ENCODE measurements around the gene VMP1.
"Not testable (repeated sequence)": the region's sequence is repeated elsewhere in the genome, so short reads cannot be mapped to it uniquely, and the experiment has no call there.

Gene VMP1

GRCh38 chr17:59830007-59830630 is 122.7 kb downstream of the VMP1 start:
- Mint-ChIP-seq H3K4me1 (ENCODE audit: low read depth) (peaks cover 73% of the 10 kb centered on the region), H3K4me3 (peak overlapping the region; percentile 82)

GRCh38 chr17:59830846-59831486 is 123.5 kb downstream of the VMP1 start:
- Mint-ChIP-seq H3K4me3 (peak overlapping the region; percentile 82), H3K4me1 (ENCODE audit: low read depth) (peaks cover 68% of the 10 kb centered on the region)

More at GRCh38 chr17:59830007-59830630, 122.7 kb downstream of the VMP1 start:
- no peaks in the 10 kb centered on the region for H3K27me3 Mint-ChIP-seq (ENCODE audit: low read depth)
- no peaks in the 10 kb centered on the region for H3K9me3 Mint-ChIP-seq
- peak overlapping the region; percentile 96 for H3K27ac Mint-ChIP-seq
- H3K36me3 Mint-ChIP-seq (ENCODE audit: low read depth): peaks cover 11% of the 10 kb centered on the region

GRCh38 chr17:59832883-59833379 is 125.5 kb downstream of the VMP1 start:
- H3K9me3 Mint-ChIP-seq: no peaks in the 10 kb centered on the region

More at GRCh38 chr17:59830846-59831486, 123.5 kb downstream of the VMP1 start:
- H3K36me3 Mint-ChIP-seq (ENCODE audit: low read depth): peaks cover 9% of the 10 kb centered on the region
- peak overlapping the region; percentile 96 for H3K27ac Mint-ChIP-seq
- no peaks in the 10 kb centered on the region for H3K27me3 Mint-ChIP-seq (ENCODE audit: low read depth)
- no peaks in the 10 kb centered on the region for H3K9me3 Mint-ChIP-seq

DNA sequence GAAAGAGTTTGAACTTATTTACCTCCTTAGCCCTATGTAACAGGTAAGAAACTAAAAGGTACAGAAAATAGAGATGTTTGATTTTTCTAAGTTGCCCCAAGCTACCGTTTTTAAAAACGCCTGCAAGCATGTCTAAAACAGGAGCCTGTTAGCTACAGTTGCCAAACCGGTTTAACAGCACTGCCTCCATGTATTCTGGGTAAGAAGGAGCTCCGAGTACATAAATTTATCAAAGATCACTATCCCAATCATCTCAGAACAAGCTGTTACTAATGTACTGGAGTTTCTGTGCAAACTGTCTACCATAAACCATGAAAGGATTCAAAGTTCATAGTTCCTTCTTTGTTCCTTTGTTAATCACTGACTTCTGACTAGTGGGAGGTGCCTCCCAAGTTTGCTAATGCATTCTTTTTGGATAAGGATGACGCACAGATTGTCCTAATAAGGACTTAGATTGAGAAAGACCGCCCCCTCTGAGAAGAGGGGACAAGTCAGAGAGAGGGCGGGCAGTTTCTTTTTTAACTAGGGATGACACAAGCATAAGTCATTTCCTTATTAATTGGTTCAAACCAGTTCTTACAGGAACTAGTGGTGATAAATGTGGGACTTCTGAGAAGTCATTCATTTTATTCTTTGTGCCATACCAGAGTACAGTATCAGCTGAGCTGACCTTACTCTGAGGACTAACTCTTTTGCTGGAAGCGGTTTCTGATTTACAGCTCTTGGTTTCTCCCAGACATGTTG is 130.0 kb downstream of the VMP1 start:
- Mint-ChIP-seq H3K4me3 (peak overlapping the region; percentile 95), H3K4me1 (ENCODE audit: low read depth) (peaks cover 36% of the 10 kb centered on the region)

More at GRCh38 chr17:59832883-59833379, 125.5 kb downstream of the VMP1 start:
- peaks cover 57% of the 10 kb centered on the region for H3K4me1 Mint-ChIP-seq (ENCODE audit: low read depth)
- peak overlapping the region; percentile 88 for H3K27ac Mint-ChIP-seq
- no peaks in the 10 kb centered on the region for H3K27me3 Mint-ChIP-seq (ENCODE audit: low read depth)
- H3K4me3 Mint-ChIP-seq: peak overlapping the region; percentile 35
- peaks cover 10% of the 10 kb centered on the region for H3K36me3 Mint-ChIP-seq (ENCODE audit: low read depth)

DNA sequence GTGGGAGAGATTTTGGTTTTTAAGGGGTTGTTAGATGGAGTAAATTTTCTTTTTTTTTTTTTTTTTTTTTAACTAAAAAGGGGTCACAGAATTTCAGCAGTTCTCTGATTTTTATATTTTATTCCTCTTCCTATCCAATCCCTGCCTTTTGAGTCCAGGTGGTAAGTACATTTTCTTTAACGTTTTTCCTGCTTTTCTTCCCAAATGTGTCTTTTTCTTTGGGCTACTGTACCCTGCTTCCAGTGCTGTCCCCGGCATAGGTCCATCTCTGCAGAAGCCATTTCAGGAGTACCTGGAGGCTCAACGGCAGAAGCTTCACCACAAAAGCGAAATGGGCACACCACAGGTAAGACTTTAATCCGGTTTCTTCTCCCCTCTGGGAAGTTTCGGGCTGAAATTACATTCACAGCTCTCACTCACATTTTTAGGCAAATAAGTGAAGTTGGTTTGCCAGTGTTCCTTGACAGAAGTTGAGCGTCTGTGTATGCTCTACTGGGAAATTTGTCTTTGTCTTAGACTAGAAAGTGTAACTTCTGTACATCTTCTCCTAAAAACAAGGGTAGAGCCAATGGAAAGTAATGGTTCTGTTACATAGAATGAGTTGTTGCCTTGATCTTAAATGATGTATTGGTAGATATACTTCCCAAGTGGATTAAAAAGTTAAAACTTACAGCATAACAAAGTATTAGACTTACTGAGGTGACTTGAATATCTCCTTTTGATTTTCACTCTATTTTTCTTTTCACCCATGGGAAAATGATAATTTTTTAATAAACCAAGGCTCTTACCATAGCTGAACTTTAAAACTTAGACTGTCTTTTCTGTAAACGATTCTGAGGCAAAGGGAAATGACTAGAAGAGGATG is 130.8 kb downstream of the VMP1 start:
- Mint-ChIP-seq H3K4me3 (peak overlapping the region; percentile 95), H3K36me3 (ENCODE audit: low read depth) (peaks cover 59% of the 10 kb centered on the region), H3K27ac (peak overlapping the region; percentile 96), H3K4me1 (ENCODE audit: low read depth) (peaks cover 36% of the 10 kb centered on the region), H3K27me3 (ENCODE audit: low read depth) (no peaks in the 10 kb centered on the region), H3K9me3 (no peaks in the 10 kb centered on the region)

More for the DNA sequence above, 130.0 kb downstream of the VMP1 start:
- Mint-ChIP-seq H3K36me3 (ENCODE audit: low read depth) (peaks cover 55% of the 10 kb centered on the region), H3K9me3 (no peaks in the 10 kb centered on the region), H3K27ac (peak overlapping the region; percentile 96), H3K27me3 (ENCODE audit: low read depth) (no peaks in the 10 kb centered on the region)

- Mint-ChIP-seq H3K4me3 (peak overlapping the region; percentile 95), H3K27ac (peak overlapping the region; percentile 96), H3K4me1 (ENCODE audit: low read depth) (peaks cover 37% of the 10 kb centered on the region), H3K9me3 (no peaks in the 10 kb centered on the region), H3K27me3 (ENCODE audit: low read depth) (no peaks in the 10 kb centered on the region), H3K36me3 (ENCODE audit: low read depth) (peaks cover 57% of the 10 kb centered on the region)
Measured at GRCh38 chr17:59839651-59840328, 132.3 kb downstream of the VMP1 start.

GRCh38 chr17:59840329-59841090 is 133.1 kb downstream of the VMP1 start:
- Mint-ChIP-seq H3K27ac (peak overlapping the region; percentile 96), H3K4me1 (ENCODE audit: low read depth) (peaks cover 44% of the 10 kb centered on the region), H3K36me3 (ENCODE audit: low read depth) (peaks cover 57% of the 10 kb centered on the region), H3K27me3 (ENCODE audit: low read depth) (no peaks in the 10 kb centered on the region), H3K4me3 (peak overlapping the region; percentile 95), H3K9me3 (no peaks in the 10 kb centered on the region)

DNA sequence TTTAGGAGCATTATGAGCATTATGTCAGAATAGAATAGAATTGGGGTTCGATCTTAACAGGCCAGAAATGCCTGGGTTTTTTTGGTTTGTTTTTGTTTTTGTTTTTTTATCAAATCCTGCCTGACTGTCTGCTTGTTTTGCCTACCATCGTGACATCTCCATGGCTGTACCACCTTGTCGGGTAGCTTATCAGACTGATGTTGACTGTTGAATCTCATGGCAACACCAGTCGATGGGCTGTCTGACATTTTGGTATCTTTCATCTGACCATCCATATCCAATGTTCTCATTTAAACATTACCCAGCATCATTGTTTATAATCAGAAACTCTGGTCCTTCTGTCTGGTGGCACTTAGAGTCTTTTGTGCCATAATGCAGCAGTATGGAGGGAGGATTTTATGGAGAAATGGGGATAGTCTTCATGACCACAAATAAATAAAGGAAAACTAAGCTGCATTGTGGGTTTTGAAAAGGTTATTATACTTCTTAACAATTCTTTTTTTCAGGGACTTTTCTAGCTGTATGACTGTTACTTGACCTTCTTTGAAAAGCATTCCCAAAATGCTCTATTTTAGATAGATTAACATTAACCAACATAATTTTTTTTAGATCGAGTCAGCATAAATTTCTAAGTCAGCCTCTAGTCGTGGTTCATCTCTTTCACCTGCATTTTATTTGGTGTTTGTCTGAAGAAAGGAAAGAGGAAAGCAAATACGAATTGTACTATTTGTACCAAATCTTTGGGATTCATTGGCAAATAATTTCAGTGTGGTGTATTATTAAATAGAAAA is 133.8 kb downstream of the VMP1 start:
- peaks cover 57% of the 10 kb centered on the region for H3K36me3 Mint-ChIP-seq (ENCODE audit: low read depth)
- H3K4me3 Mint-ChIP-seq: peak overlapping the region; percentile 95
- H3K27me3 Mint-ChIP-seq (ENCODE audit: low read depth); H3K9me3 Mint-ChIP-seq: not testable (repeated sequence)
- H3K4me1 Mint-ChIP-seq (ENCODE audit: low read depth): peaks cover 49% of the 10 kb centered on the region
- peak overlapping the region; percentile 96 for H3K27ac Mint-ChIP-seq

DNA sequence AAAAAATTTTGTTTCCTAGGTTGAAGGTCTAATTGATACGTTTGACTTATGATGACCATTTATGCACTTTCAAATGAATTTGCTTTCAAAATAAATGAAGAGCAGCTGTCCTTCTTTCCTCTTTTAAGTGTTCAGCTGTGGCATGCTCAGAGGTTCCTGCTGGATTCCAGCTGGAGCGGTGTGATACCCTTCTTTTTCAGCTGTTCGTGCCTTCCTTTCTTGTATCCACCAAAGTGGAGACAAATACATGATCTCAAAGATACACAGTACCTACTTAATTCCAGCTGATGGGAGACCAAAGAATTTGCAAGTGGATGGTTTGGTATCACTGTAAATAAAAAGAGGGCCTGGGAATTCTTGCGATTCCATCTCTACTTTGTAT is 134.4 kb downstream of the VMP1 start:
- H3K4me3 Mint-ChIP-seq: peak overlapping the region; percentile 95
- not testable (repeated sequence) for H3K27me3 Mint-ChIP-seq (ENCODE audit: low read depth); H3K9me3 Mint-ChIP-seq
- peaks cover 55% of the 10 kb centered on the region for H3K36me3 Mint-ChIP-seq (ENCODE audit: low read depth)
- peaks cover 50% of the 10 kb centered on the region for H3K4me1 Mint-ChIP-seq (ENCODE audit: low read depth)
- peak overlapping the region; percentile 96 for H3K27ac Mint-ChIP-seq

- Mint-ChIP-seq H3K9me3 (no peaks in the 10 kb centered on the region), H3K36me3 (ENCODE audit: low read depth) (peaks cover 53% of the 10 kb centered on the region), H3K4me3 (peak overlapping the region; percentile 95), H3K27ac (peak overlapping the region; percentile 96), H3K27me3 (ENCODE audit: low read depth) (no peaks in the 10 kb centered on the region), H3K4me1 (ENCODE audit: low read depth) (peaks cover 53% of the 10 kb centered on the region)
Measured at GRCh38 chr17:59842901-59843652, 135.6 kb downstream of the VMP1 start.

GRCh38 chr17:59844884-59845594 is 137.6 kb downstream of the VMP1 start:
- H3K36me3 Mint-ChIP-seq (ENCODE audit: low read depth): peaks cover 33% of the 10 kb centered on the region
- peaks cover 63% of the 10 kb centered on the region for H3K4me1 Mint-ChIP-seq (ENCODE audit: low read depth)
- peak overlapping the region; percentile 32 for H3K4me3 Mint-ChIP-seq
- H3K27ac Mint-ChIP-seq: peak overlapping the region; percentile 96
- H3K27me3 Mint-ChIP-seq (ENCODE audit: low read depth): no peaks in the 10 kb centered on the region
- no peaks in the 10 kb centered on the region for H3K9me3 Mint-ChIP-seq
